OCI-LY1 (cell line): ENCODE measurements around the gene PLEKHG4B.

Source experiments
- EZH2 ChIP-seq: fragments of 200-600 bp; sonication (generic), shearing (Covaris generic); IDR thresholded peaks from 2 replicates; pipeline ENCODE4 v1.8.0; 2017; ENCODE audit warnings: borderline replicate concordance, mixed run types, mild to moderate bottlenecking, antibody characterized with exemption, low read length, moderate library complexity, mixed read lengths
- TF ChIP-seq, protein P1 (sequence below): fragments of 200-600 bp; sonication (generic), shearing (Covaris generic); IDR thresholded peaks from 2 replicates; pipeline ENCODE4 v1.5.1; 2017; ENCODE audit warnings: mild to moderate bottlenecking, antibody characterized with exemption, low read length, moderate library complexity, mixed read lengths

DNA sequence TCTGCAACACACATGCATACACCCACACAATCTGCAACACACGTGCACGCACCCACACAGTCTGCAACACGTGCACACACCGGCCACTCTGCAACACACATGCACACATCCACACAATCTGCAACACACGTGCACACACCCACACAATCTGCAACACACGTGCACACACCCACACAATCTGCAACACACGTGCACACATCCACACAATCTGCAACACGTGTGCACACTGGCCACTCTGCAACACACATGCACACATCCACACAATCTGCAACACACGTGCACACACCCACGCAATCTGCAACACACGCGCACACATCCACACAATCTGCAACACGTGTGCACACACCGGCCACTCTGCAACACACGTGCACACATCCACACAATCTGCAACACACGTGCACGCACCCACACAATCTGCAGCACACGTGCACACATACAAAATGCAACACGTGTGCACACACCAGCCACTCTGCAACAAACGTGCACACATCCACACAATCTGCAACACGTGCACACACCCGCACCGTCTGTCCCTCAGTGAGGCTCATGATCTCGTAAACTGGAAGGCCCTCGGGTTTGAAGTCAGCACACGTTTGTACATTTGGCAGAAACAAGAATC, 18.4 kb downstream of the PLEKHG4B start:
- TF ChIP-seq, protein P1, sequence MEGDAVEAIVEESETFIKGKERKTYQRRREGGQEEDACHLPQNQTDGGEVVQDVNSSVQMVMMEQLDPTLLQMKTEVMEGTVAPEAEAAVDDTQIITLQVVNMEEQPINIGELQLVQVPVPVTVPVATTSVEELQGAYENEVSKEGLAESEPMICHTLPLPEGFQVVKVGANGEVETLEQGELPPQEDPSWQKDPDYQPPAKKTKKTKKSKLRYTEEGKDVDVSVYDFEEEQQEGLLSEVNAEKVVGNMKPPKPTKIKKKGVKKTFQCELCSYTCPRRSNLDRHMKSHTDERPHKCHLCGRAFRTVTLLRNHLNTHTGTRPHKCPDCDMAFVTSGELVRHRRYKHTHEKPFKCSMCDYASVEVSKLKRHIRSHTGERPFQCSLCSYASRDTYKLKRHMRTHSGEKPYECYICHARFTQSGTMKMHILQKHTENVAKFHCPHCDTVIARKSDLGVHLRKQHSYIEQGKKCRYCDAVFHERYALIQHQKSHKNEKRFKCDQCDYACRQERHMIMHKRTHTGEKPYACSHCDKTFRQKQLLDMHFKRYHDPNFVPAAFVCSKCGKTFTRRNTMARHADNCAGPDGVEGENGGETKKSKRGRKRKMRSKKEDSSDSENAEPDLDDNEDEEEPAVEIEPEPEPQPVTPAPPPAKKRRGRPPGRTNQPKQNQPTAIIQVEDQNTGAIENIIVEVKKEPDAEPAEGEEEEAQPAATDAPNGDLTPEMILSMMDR, result no peak
- no peak for TF ChIP-seq EZH2
